OCI-LY3 (cell line): ENCODE data around the gene CAMKMT.

Source experiments
- EZH2phosphoT487 ChIP-seq: fragments of 200-600 bp; shearing (Covaris generic); IDR thresholded peaks from 2 replicates; pipeline ENCODE4 v1.6.1; 2018; ENCODE audit warnings: antibody characterized with exemption, mixed run types, low read depth
- TF ChIP-seq, protein P1 (sequence below): fragments of 200-600, 300-600 bp; sonication (generic); IDR thresholded peaks from 2 replicates; pipeline ENCODE4 v1.5.1; 2014; ENCODE audit warnings: antibody characterized with exemption, low read length, low read depth

DNA sequence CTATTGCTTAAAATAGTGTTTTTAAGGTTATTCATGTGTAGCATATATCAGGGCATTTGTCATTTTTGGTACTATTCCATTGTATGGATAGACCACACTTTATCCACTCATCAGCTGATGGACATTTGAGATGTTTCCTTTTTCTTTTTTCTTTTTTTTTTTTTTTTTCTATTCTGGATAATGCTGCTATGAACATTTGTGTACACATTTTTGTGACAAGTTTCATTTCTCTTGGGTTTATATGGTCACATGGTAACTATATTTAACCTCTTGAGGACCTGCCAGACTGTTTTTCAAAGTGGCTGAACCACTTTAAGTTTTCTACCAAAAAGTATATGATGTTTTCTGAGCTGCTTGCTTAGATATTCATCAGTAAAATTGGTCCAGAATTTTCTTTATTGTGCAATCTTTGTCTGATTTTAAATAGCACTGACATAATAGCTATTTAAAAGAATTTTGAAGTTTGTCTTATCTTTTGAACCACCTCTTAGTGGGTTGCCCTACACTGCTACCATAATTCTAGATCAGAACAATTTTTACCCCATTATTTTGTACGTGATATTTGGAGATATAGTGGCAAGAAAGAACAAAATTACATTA, 360.4 kb downstream of the CAMKMT start:
- TF ChIP-seq, protein P1, sequence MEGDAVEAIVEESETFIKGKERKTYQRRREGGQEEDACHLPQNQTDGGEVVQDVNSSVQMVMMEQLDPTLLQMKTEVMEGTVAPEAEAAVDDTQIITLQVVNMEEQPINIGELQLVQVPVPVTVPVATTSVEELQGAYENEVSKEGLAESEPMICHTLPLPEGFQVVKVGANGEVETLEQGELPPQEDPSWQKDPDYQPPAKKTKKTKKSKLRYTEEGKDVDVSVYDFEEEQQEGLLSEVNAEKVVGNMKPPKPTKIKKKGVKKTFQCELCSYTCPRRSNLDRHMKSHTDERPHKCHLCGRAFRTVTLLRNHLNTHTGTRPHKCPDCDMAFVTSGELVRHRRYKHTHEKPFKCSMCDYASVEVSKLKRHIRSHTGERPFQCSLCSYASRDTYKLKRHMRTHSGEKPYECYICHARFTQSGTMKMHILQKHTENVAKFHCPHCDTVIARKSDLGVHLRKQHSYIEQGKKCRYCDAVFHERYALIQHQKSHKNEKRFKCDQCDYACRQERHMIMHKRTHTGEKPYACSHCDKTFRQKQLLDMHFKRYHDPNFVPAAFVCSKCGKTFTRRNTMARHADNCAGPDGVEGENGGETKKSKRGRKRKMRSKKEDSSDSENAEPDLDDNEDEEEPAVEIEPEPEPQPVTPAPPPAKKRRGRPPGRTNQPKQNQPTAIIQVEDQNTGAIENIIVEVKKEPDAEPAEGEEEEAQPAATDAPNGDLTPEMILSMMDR: no peak
- no peak for TF ChIP-seq EZH2phosphoT487
